ENCODE data around the gene PTCHD4. TPM values are rescaled to one million over a fixed set of nuclear protein-coding genes. Genes with fewer than 3 reads are reported as not detected.

Gene PTCHD4
- total RNA-seq, 1 donor from 2014 or later = 1.7 TPM

DNA sequence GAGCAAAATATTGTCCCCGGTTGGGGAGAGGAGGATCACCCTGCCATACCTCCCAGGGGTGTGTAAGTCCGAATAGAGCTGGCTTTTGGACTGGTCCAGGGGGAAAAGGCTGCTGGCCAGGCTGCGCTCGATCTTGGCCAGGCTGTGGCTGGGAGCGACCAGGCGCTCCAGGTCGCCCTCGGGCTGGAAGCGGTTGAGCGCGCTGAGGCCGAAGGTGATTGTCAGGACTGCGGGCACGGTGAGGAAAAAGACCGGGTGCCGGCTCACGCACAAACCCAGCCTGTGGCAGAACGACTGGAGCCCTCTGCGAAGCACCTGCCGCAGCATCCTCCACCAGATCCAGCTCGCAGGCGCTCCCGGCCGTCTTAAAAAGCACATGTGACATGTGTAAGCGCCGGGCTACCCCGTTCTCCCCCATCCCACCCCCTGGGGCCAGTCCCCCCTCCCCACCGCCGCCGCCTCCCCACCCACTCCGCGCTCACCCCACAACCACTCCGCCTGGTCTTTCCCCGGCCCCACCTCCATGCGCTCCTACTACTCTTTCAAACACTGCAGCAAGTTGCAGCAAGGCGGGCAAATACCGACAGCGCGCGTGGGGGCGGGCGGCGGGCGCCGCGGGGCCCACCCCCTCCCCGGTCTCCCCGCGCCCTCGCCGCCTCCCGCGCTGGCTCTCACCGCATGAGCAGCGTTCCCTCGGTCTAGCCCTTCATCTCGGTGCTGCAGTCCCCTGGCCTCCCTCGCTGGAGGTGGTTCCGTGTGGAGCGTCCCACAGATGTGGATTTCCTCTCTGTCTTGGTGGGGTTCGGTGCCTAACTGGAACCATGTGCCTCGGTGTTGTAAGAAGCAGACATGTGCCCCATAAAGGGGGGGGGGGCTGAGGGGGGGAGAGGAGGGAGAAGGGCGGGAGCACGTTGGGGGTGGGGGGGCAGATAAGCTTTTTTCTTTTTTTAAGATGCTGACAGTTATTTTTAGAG lies 42.4 kb downstream of the PTCHD4 start:
- DNase-seq (ENCODE audit: low spot score) (peak; percentile 53), ATAC-seq (peak; percentile 36)
- intact Hi-C loops (cut with DNase I) = no loop called here

DNA sequence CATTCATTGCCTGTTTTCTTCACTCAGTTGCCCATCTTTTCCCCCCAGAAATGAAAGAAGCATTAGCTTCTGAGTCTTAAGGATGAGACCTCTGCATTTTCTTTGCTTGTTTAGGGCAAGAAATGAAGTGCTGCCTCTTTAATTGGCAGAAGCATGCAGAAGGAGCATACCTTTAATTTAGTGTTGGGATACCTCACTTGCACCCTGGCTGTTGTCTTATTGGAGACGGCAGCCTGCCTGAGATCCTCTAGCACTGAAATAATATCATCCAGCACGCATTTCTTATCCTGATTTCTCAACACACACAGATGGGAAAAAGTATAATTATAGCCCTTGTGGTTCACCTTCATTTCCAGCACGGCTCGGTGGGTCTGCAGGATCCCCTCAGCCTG lies 43.1 kb downstream of the PTCHD4 start:
- DNase-seq (ENCODE audit: low spot score) = no peak
- no peak for ATAC-seq
- intact Hi-C loops (cut with DNase I) = no loop called here

DNA sequence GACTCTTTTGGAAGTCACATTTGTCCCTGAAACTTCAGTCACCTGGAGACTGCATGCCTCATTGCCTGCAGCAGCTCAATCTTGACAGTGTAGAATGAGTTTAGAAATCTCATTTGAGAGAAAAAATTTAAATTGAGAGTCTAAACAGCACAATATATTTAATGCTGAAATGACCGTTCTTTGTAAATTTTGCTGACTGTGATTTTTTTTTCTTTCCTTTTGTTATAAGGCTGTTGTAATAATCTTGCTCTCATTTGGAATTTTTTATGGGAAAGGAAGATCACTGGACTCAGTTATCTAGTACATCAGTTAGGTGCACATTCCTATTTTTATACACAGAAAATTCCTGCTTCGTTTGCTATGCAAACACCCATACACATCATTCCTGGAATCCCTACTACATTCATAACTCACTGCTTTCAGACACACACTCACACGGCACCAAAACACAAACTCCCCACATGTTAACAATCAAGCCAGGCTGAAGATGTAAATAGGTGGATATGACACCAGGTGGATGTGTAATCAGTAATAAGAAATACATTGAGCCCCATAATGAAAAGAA lies 43.8 kb downstream of the PTCHD4 start:
- DNase-seq (ENCODE audit: low spot score) (no peak), ATAC-seq (no peak)
- intact Hi-C loops (cut with DNase I) = no loop called here

DNA sequence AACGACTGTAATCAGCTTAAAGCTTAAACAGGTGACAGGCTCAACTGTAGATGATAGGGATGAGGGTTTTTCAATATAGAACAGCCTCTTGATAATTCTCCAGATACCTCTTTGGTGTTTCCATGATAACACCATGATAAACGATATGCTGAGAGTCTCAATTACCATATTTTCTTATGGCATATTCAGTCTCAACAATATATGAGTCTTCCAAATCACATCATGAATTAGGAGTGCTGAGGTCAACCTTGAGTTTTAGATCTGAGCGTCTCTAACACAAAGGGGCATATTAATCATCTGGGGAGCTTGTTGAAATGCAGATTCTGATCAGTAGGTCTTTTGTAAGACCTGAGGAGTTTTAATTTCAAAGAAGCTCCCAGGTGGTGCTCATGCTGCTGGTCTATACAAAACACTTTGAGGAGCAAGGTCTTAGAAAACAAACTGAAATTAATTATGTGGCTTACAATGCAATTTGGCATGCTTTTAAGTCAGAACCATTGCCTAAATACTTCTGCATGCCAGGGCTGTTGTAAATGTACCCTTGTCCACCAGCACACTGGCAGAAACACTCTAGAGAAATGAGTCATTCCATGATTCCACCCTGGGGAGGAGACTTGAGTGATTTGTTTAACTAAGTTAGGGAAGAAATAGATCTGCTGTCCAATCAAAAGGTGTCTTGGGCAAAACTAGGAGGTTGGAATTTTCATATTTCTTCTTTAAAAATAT lies 49.6 kb downstream of the PTCHD4 start:
- no peak for DNase-seq (ENCODE audit: low spot score)
- ATAC-seq = no peak
- intact Hi-C loops (cut with DNase I) = no loop called here

Data from sciatic nerve (tissue), 2 donors.